Measurements from ENCODE around the gene EPHB1.

- TF ChIP-seq GATA3 (IDR thresholded peaks at IDR 0.05; ENCODE audit: low read depth, low read length) (no peak), GATA2 (IDR thresholded peaks at IDR 0.05; ENCODE audit: low read depth, low read length) (no peak)
These were observed 422.7 kb downstream of the EPHB1 start for GRCh38 chr3:135217730-135218129.

Data from SH-SY5Y (cell line).